Measurements from ENCODE around the gene CLDN7. TPM values are rescaled to one million over a fixed set of nuclear protein-coding genes. Genes with fewer than 3 reads are reported as not detected.
A peak's percentile ranks its signal among the peaks of the same experiment; 100 is the strongest.

The CLDN7 gene
- total RNA-seq, 1 experiment from 2014 or later: 286 TPM

DNA sequence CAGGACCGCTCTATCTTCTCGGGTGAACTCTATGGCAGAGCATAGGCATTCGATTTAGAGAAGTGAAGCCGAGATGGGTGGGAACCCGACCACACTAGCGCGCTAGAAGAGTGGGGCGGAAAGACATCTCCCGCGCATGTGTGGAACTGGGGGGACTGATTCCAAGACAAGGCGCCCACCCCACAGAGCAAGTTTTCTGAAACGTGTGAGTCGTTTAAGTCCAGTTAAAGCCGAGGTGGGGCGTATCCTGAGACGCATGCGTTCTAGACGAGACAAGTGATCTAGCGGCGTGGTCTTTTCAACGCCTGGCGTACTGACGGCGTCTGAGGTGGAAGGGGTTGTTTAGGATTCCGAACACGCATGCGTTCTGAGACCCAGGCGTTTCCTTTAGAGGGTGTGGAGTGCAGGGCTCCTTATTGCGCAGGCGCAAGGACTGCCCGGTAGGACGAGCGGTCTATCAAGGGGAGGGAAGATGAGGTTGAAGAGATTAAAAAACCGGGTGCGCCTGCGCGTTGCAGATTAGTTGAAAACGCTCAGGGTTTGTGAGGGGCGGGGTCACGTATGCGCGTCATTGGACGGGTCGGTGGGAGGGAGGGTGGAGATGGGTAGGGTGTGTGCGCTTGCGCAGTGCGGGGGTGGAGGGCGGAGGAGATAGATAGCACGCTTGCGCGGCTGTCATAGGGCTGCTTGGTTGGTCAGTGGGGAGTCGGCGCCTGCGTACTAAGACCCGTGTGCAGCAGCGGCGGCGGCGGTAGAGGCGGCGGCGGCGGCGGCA, 44.8 kb upstream of the CLDN7 start, which contains the start of gene EIF5A:
EIF5A (plus strand) TSS at position 718 of the 775 bp plus-strand sequence. CDS start 2,008 bp downstream, outside the sequence.
- Histone ChIP-seq H2AFZ (ENCODE audit: low read depth, low read length, poor library complexity, severe bottlenecking) (no peak within 1 kb of the TSS), H3K9ac (ENCODE audit: low read length) (peak within 1 kb of the TSS; percentile 99), H3K27ac (ENCODE audit: low read depth, low read length) (peak within 1 kb of the TSS; percentile 98), H3K27me3 (ENCODE audit: insufficient read depth, low read length) (no peaks in the 10 kb centered on the region), H3K36me3 (ENCODE audit: control insufficient read depth in 1 of 2, insufficient read depth in 2 of 2, low read length in 2 of 2) (peaks cover 20 to 34% of the 10 kb centered on the region in 2 experiments), H3K79me2 (ENCODE audit: insufficient read depth, low read length) (peaks cover 46% of the 10 kb centered on the region), H4K20me1 (ENCODE audit: insufficient read depth) (peaks cover 24% of the 10 kb centered on the region), H3K4me1 (ENCODE audit: control insufficient read depth in 1 of 2, insufficient read depth in 2 of 2, low read length in 2 of 2) (peaks cover 19 to 41% of the 10 kb centered on the region in 2 experiments), H3K9me3 (ENCODE audit: control insufficient read depth in 1 of 2, insufficient read depth in 1 of 2, low read depth in 1 of 2, low read length in 2 of 2) (no peaks in the 10 kb centered on the region), H3K9me2 (ENCODE audit: insufficient read depth) (no peaks in the 10 kb centered on the region), H3K4me3 (replicated peaks in 1 of 2; ENCODE audit: low read depth in 1 of 2, low read length in 2 of 2) (peak within 1 kb of the TSS; percentile 90 to 99), H3K4me2 (ENCODE audit: low read length) (peak within 1 kb of the TSS; percentile 88)
- ATAC-seq: peak; percentile 80
- POLR2A ChIA-PET: no interaction called here
- RAD21 ChIA-PET (ENCODE audit: low non-redundant PET in 1 of 2, low total read pairs in 2 of 2, uncharacterized antibody in 2 of 2, unreplicated experiment in 2 of 2): no interaction called here
- TF ChIP-seq POLR2AphosphoS5 (IDR thresholded peaks at IDR 0.05; ENCODE audit: low read depth, low read length) (peak; percentile 77), SP1 (IDR thresholded peaks at IDR 0.05; ENCODE audit: low read depth) (peak; percentile 43; the same call in 1 of the 2 replicates), TCF7L2 (IDR thresholded peaks at IDR 0.05; ENCODE audit: borderline replicate concordance, extremely low read depth, insufficient read depth, insufficient read length) (peak; percentile 45), YY1 (IDR thresholded peaks at IDR 0.05; ENCODE audit: extremely low read depth, insufficient replicate concordance, low read depth, low read length) (peak; percentile 92), POLR2A (IDR thresholded peaks at IDR 0.05; ENCODE audit: borderline replicate concordance, extremely low read depth, insufficient read depth, insufficient read length) (peak; percentile 79), EGR1 (IDR thresholded peaks at IDR 0.05; ENCODE audit: low read depth) (peak; percentile 100), CEBPB (IDR thresholded peaks at IDR 0.05; ENCODE audit: low read depth) (no peak), JUND (IDR thresholded peaks at IDR 0.05) (no peak)
- TF ChIP-seq, protein P1, sequence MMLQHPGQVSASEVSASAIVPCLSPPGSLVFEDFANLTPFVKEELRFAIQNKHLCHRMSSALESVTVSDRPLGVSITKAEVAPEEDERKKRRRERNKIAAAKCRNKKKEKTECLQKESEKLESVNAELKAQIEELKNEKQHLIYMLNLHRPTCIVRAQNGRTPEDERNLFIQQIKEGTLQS (IDR thresholded peaks at IDR 0.05): no peak
- intact Hi-C loops (cut with micrococcal nuclease): loop anchor here (2.0 to 5.0 kb wide), 2 partner anchors 44 to 55 kb away; partner anchors contain the start of genes CTDNEP1 and ELP5
- CTCF ChIA-PET: no interaction called here
- peak; percentile 100 for DNase-seq (ENCODE audit: low read depth, low spot score)
- no TSS peak for BruUV-seq (replicated peaks)

Measured in HCT116 (cell line).